Measurements from ENCODE around the gene XAGE3.

Gene XAGE3

DNA sequence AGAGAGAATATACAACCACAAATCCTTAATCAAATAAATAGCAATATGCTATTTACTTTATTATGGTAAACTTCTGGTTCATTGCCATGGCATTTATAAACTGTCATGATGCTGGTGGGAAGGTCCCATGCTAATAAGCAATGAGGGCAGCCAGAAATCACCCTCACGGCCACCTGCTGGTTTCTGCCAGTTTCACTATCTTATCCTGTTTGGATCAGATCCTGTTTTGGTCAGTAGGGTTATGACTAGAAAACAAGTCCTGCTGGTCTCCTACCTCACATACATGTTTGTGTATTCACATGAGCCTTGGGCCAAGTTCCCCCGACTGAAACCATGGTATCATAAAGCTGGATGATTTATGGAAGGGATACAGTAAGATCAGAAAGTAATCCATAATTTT lies 28.7 kb downstream of the XAGE3 start:
- DNase-seq (ENCODE audit: low spot score): no peak

DNA sequence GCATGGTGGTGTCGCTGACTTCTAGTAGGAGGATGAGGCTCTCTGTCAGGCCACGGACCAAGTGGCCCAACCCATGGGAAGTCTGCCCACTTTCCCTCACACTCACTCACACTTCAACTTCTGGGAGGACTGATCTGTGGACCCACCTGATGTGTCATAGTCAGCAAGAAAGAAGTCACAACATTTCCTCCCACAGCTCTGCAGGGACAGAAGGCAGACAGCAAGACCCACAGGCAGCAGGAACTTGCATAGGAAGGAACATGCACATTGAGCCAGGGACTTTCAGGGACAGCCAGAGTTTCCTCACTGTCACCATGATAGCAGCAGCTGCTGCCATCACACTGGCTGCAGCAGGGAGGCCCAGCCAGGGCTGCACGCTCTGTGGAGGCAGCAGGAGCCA lies 37.3 kb downstream of the XAGE3 start:
- DNase-seq (ENCODE audit: low spot score): no peak

DNA sequence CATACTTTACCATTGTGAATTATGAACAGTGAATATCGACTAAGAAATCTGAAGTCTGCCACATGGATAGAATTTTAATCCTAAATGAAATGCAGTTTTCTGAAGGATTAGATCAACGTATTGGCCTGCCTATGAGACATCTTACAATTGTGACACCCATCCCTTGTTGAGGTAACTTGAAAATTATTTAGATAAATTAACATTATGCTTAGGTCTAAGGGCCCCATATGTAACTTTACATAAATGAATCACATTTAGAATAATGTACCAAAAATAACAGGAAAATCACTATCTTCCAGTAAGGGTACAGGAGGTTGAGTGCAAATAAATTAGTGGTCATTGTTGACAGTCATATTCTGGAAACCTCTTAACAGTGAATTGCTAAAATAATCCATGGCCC lies 43.3 kb downstream of the XAGE3 start:
- DNase-seq (ENCODE audit: low spot score): no peak

DNA sequence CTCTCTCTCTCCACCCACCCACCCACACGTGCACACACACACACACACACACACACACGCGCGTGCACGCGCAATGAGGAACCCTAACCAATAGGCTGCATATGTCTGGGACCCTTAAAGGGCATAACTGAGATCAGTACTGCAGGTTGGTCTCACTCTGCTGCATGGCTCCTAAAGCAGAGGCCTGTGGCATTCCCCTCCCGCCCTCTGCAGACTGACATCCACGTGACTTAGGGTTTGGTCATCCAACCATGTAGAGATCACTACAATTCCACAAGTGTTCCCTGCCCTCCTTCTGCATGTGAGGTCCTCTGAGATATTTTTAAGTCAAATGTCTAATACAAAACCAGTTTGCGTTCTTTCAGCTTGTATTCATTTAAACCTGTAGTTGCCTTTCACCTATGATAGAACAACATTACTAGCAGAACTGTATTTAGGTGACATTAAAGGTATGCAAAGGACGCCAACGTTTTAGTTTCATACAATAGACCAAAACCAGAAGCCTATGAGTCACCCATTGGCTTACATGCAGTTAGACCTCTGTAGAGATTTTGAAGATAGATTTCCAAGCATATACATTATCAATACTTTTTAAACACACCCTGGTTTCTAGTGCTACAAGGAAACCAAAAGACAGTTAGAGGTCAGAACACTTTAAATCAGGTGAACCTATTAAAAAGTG lies 46.7 kb downstream of the XAGE3 start:
- DNase-seq (ENCODE audit: low spot score): no peak

DNA sequence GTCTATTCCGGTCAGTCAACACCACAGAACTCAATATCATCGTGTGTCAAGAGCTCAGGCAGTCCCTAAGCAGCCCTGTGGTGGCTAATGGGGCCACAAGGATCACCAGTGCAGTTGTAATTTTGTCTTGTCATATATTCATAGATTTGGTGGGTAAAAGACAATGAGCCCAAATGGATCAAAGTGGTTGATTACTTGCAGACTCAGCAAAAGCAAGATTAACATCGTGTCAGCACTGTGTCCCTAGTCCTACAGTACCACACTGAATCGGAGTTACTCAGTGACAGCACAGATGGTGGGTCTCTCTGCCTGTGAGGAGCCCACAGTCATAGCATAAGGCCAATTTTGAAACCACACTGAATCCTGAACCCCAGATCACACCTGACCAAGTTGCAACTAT lies 48.1 kb downstream of the XAGE3 start:
- DNase-seq (ENCODE audit: low spot score): no peak

Measured in CD4-positive, alpha-beta T cell treated with Interleukin-15 for 4 hours (primary cell).